Endothelial cell (in vitro differentiated cells): ENCODE data around the gene USP12. TPM values are rescaled to one million over a fixed set of nuclear protein-coding genes. Genes with fewer than 3 reads are reported as not detected.

Source experiments
- DNase-seq: peaks from one replicate; pipeline ENCODE4 v3.0.0; 2021; ENCODE audit warnings: low spot score
- H3K27ac Mint-ChIP-seq: one replicate; pipeline ENCODE4 v1.8.0; 2021; ENCODE audit warnings: mixed read lengths, inconsistent platforms; ENCODE audit not compliant: unreplicated experiment
- H3K27me3 Mint-ChIP-seq: one replicate; pipeline ENCODE4 v1.8.0; 2021; ENCODE audit warnings: mild to moderate bottlenecking, moderate library complexity, mixed read lengths, inconsistent platforms; ENCODE audit not compliant: unreplicated experiment
- H3K36me3 Mint-ChIP-seq: one replicate; pipeline ENCODE4 v1.8.0; 2021; ENCODE audit warnings: mild to moderate bottlenecking, low read depth, mixed read lengths, inconsistent platforms; ENCODE audit not compliant: unreplicated experiment
- H3K4me1 Mint-ChIP-seq: one replicate; pipeline ENCODE4 v1.8.0; 2021; ENCODE audit warnings: mild to moderate bottlenecking, mixed read lengths, inconsistent platforms; ENCODE audit not compliant: unreplicated experiment
- H3K4me3 Mint-ChIP-seq: one replicate; pipeline ENCODE4 v1.8.0; 2021; ENCODE audit warnings: mild to moderate bottlenecking, mixed read lengths, inconsistent platforms; ENCODE audit not compliant: unreplicated experiment
- H3K9me3 Mint-ChIP-seq: one replicate; pipeline ENCODE4 v1.8.0; 2021; ENCODE audit warnings: mixed read lengths, inconsistent platforms; ENCODE audit not compliant: unreplicated experiment
- CTCF ChIP-seq: fragments of 200-600 bp; sonication (generic); IDR thresholded peaks from one replicate; pipeline ENCODE4 v1.5.0; 2021; ENCODE audit warnings: antibody characterized with exemption; ENCODE audit not compliant: unreplicated experiment
- total RNA-seq: library from RNA; stranded (reverse); fragmentation: NEBNext Ultra II Directional; extraction: Animal tissue kit (Norgen Biotek cat#: 25700); gene quantifications from one replicate; pipeline ENCODE4 v1.2.1, GENCODE V29; 2021; ENCODE audit not compliant: unreplicated experiment

USP12 gene
- total RNA-seq, 1 donor from 2014 or later = 29.7 TPM

GRCh38 chr13:27117158-27117557 lies 54.5 kb downstream of the USP12 start:
- peaks cover 26% of the 10 kb centered on the region for H3K4me1 Mint-ChIP-seq
- no peak overlapping the region for H3K27ac Mint-ChIP-seq
- H3K9me3 Mint-ChIP-seq = no peaks in the 10 kb centered on the region

GRCh38 chr13:27113436-27113835 lies 58.2 kb downstream of the USP12 start:
- no peaks in the 10 kb centered on the region for H3K36me3 Mint-ChIP-seq
- DNase-seq = no peak
- H3K4me1 Mint-ChIP-seq = peaks cover 7% of the 10 kb centered on the region
- H3K27me3 Mint-ChIP-seq = no peaks in the 10 kb centered on the region
- TF ChIP-seq CTCF = no peak
- H3K27ac Mint-ChIP-seq = no peak overlapping the region
- no peaks in the 10 kb centered on the region for H3K9me3 Mint-ChIP-seq
- no peak overlapping the region for H3K4me3 Mint-ChIP-seq

More at GRCh38 chr13:27117158-27117557, 54.5 kb downstream of the USP12 start:
- DNase-seq = no peak
- Mint-ChIP-seq H3K4me3 (no peak overlapping the region), H3K36me3 (peaks cover 5% of the 10 kb centered on the region), H3K27me3 (no peaks in the 10 kb centered on the region)
- TF ChIP-seq CTCF = no peak

- Mint-ChIP-seq H3K36me3 (no peaks in the 10 kb centered on the region), H3K4me1 (no peaks in the 10 kb centered on the region), H3K9me3 (no peaks in the 10 kb centered on the region), H3K4me3 (no peak overlapping the region), H3K27me3 (no peaks in the 10 kb centered on the region), H3K27ac (no peak overlapping the region)
- no peak for TF ChIP-seq CTCF
- DNase-seq = no peak
These were observed 59.6 kb downstream of the USP12 start for GRCh38 chr13:27112006-27112405.

GRCh38 chr13:27110056-27110746 lies 61.4 kb downstream of the USP12 start:
- no peaks in the 10 kb centered on the region for H3K9me3 Mint-ChIP-seq
- H3K36me3 Mint-ChIP-seq = peaks cover 5% of the 10 kb centered on the region
- no peaks in the 10 kb centered on the region for H3K4me1 Mint-ChIP-seq
- H3K4me3 Mint-ChIP-seq = no peak overlapping the region
- DNase-seq = no peak
- H3K27me3 Mint-ChIP-seq = no peaks in the 10 kb centered on the region
- TF ChIP-seq CTCF = no peak
- H3K27ac Mint-ChIP-seq = no peak overlapping the region

GRCh38 chr13:27106144-27106543 lies 65.5 kb downstream of the USP12 start:
- Mint-ChIP-seq H3K4me1 (no peaks in the 10 kb centered on the region), H3K9me3 (no peaks in the 10 kb centered on the region), H3K27ac (no peak overlapping the region), H3K4me3 (no peak overlapping the region), H3K36me3 (peaks cover 11% of the 10 kb centered on the region), H3K27me3 (peaks cover 1% of the 10 kb centered on the region)
- no peak for TF ChIP-seq CTCF
- no peak for DNase-seq
